Thyroid gland (tissue), 4 donors: ENCODE data around the gene DCAF12.

Experiments
- POLR2A ChIP-seq, 2 donors: fragments of 450-650 bp; IDR thresholded peaks; one replicate each; pipeline ENCODE4 v1.6.1; 2017; ENCODE audit warnings: antibody characterized with exemption in 2 of 2, mild to moderate bottlenecking in 2 of 2, moderate library complexity in 1 of 2
- TF ChIP-seq, protein P1 (sequence below), 6 experiments: fragments of 200-600 bp in 3 of 6; fragments of 450-650 bp in 3 of 6; sonication (generic) in 3 of 6; IDR thresholded peaks; one replicate each; pipeline ENCODE4 v1.5.1; 2016 to 2019; ENCODE audit warnings: antibody characterized with exemption in 6 of 6, mild to moderate bottlenecking in 2 of 6, inconsistent platforms in 1 of 6, moderate library complexity in 1 of 6

GRCh38 chr9:34036625-34037024 lies 89.9 kb downstream of the DCAF12 start:
- TF ChIP-seq, protein P1, sequence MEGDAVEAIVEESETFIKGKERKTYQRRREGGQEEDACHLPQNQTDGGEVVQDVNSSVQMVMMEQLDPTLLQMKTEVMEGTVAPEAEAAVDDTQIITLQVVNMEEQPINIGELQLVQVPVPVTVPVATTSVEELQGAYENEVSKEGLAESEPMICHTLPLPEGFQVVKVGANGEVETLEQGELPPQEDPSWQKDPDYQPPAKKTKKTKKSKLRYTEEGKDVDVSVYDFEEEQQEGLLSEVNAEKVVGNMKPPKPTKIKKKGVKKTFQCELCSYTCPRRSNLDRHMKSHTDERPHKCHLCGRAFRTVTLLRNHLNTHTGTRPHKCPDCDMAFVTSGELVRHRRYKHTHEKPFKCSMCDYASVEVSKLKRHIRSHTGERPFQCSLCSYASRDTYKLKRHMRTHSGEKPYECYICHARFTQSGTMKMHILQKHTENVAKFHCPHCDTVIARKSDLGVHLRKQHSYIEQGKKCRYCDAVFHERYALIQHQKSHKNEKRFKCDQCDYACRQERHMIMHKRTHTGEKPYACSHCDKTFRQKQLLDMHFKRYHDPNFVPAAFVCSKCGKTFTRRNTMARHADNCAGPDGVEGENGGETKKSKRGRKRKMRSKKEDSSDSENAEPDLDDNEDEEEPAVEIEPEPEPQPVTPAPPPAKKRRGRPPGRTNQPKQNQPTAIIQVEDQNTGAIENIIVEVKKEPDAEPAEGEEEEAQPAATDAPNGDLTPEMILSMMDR (IDR thresholded peaks at IDR 0.05): no peak
- TF ChIP-seq POLR2A (IDR thresholded peaks at IDR 0.05): no peak
